ENCODE results near the gene SNTB2. TPM values are rescaled to one million over a fixed set of nuclear protein-coding genes. Genes with fewer than 3 reads are reported as not detected.

SNTB2 gene
- total RNA-seq, 1 donor from 2014 or later = 12.3 TPM

DNA sequence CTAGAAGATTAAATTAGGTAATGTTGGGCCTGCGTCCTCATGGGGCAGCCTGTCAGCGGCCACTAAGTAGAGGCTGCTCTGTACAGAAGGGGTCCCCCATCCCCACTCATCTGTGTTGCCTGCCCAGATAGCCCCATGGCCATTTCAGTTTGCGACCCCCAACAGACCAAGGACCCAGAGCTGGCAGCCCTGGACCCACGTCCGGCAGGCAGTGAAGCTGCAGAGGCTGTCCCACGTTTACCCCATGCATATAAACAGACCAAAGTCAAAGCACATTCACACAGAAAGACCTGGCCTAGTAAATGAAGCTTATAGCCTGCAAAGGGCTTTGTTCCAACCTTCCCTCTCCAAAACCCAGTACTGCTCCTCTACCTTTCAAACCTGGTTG is 138.8 kb downstream of the SNTB2 start:
- DNase-seq (no peak), ATAC-seq (ENCODE audit: poor library complexity) (no peak)
- intact Hi-C loops (cut with DNase I) = no loop called here

DNA sequence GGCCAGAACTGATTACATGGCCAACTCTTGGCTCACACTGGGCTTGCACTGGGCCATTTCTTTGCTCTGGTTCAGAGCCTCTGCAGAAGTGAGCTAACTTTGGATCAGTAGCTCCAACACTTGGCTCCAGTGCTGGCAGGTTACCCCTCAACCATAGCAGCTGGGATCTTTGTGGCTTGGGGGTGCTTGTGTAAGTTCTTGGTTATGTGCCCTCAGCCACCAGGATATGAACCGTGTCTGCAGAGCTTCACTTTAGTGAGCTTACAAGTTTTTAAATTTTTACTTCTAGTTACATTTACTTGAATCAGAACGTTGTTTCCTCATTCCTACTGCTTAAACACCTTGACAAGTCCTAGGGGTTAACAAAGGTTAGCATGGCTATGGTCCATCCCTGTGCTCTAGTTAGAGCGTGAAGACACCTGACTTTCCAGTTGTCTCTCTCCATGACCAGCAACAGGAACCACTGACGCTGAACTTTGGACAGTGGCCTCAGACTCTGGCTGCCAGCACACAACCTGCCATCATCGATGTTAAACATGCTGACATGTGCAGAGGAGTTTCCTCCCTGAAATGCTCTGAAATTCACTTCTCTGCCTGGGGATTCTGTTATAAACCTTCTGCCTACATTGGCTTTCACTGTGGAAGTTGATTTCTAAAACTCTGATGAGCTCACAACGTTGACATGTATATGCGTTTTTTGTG is 139.4 kb downstream of the SNTB2 start:
- intact Hi-C loops (cut with DNase I) = no loop called here
- DNase-seq = no peak
- ATAC-seq (ENCODE audit: poor library complexity) = no peak

DNA sequence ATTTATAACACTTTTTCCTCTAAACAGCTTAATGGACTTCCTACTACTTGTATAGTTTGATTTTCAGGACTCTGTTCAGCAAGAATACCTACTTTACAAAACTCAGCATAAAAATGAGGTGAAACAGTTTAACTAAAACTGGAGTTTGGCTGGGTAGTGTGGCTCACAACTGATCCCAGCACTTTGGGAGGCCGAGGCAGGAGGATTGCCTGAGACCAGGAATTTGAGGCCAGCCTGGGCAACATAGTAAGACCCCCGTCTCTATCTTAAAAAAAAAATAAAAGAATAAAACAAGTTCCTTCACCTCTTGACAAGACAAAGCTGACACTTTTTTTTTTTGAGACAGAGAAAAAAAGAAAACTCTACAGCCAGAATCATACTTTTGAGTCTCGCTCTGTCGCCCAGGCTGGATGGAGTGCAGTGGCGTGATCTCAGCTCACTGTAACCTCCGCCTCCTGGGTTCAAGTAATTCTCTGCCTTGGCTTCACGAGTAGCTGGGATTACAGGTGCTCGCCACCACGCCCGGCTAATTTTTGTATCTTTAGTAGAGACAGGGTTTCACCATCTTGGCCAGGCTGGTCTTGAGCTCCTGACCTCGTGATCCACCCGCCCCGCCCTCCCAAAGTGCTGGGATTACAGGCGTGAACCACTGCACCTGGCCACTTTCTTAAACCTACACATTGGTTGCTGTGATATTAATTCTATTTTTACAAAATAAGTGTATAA is 140.8 kb downstream of the SNTB2 start:
- intact Hi-C loops (cut with DNase I) = no loop called here
- ATAC-seq (ENCODE audit: poor library complexity) (no peak), DNase-seq (peak; percentile 27)

DNA sequence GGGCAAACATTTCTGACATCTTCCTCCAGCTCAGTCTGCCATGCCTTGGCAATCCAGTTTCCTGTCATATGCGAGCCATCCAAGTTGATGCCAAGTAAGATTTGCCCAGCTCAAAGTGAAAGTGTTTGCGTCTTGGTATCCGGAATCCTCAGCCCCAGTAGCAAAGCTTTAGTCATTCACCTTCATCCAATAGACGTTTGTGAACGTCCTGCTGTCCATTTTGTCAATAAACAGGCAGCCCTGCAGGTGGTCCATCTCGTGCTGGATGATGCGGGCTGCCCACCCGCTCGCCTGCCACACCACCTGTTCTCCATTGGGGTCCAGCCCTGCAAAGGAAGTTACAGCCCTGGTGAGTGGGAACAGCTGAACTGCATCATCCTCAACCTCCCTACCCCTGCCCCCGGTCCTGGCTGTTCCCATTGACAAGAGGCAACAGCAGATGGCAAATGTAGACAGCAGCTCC is 141.9 kb downstream of the SNTB2 start:
- intact Hi-C loops (cut with DNase I) = no loop called here
- peak; percentile 33 for DNase-seq
- no peak for ATAC-seq (ENCODE audit: poor library complexity)

DNA sequence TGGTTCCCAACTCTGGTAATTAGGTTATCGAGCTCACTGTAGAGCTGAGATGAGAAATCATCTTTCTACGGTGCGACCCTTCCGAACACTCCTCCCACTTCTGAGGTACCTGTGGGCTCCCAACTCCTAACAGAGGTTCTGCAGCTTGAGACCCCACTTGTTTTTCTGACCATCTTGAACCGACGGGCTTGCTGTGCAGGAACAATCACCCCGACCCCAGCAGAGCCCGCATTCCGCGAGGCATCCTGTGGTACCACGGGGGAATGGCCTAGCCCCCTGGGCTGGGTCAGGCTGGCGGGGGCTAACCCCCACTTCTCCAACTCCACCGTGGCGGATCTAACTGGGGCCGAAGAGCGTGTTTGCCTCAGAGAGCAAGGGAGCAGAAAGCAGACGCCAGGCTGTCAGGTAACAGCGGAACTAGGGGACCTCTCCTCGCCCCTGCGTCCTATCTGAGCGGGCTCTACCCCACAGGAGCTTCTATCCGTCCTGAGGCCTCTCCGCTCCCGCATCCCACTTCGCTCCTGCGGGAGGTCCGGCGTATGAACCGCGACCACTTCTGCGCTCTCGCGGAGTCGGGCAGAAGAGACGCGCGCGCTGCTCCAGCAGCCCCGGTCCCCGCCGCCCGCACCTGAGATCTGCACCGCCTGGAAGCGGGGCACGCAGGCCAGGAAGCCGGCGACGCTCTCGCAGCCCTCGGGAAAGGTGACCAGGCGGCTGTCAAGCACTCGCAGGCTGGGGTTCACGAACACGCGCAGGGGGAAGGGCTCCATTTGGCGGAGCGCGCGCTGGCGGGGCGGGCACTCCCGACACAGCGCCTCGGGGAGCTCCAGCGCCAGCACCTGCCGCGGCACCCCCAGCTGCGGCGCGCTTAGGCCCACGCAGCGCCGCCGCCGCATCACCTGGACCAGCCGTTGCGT is 142.7 kb downstream of the SNTB2 start:
- ATAC-seq (ENCODE audit: poor library complexity) (peak; percentile 42), DNase-seq (peak; percentile 54)
- intact Hi-C loops (cut with DNase I) = no loop called here

DNA sequence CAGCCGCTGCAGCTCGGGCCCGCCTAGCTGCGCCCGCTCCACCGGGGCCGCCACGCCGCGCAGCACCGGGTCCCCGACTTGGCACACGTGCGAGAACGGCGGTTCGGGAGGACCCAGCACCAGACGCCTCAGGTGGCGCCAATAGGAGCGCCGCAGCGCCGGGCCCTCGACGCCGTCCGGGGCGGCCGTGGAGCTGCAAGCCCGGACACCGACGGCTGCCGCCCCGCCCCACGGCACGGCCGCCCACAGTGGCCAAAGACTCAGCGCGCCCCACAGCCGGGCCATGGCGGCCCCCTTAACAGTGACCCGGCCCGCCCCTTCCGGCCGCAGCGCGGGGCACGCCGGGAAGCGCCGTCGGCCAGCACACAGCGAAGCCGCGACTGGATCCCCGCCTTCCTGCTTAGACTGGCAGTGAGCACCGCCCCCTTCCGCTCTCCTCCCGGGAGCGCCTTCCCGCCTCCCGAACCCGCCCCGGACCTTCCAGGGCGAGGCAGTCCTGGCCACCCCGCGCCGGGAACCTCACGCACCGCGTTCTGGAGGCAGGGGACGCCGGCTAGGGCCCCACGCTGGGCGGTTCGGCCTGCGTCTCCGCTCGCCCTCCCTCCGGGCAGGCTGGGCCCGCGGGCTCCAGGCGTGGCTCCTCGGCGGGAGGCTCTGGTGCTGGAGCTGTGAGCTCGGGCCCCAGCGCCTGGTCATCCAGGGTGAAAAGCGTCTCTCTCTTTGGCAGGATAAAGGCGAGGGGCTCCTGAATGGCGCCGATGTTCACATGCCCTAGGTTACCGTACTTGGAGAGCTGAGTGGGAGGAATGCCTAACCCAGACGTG is 143.5 kb downstream of the SNTB2 start, which contains the start of gene PDF:
Gene PDF (minus strand): TSS at position 303 of the 824 bp plus-strand sequence. CDS start 18 bp downstream, at position 285.
- intact Hi-C loops (cut with DNase I) = no loop called here

DNA sequence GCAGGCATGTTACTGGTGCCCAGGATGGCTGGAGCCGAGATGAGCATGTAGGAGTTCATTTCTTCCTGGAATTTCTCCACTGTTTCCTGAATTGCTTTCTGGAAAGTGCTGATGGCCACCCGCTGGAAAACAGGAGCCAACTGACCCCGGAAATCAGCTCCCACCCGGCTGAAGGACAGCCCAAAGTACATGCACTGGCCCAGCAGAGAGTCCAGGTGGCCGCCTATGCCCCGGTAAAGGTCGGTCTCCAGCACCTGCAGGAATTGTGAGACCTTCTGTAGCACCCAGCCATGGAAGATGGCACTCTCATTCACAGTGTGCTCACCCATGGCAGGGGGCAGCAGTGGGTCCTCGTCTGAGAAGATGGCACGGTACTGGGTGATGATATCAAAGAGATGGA is 147.7 kb downstream of the SNTB2 start:
- intact Hi-C loops (cut with DNase I) = no loop called here
- ATAC-seq (ENCODE audit: poor library complexity) (no peak), DNase-seq (no peak)

More for the DNA sequence above, 143.5 kb downstream of the SNTB2 start, which contains the start of gene PDF:
- DNase-seq (peak; percentile 96), ATAC-seq (ENCODE audit: poor library complexity) (peak; percentile 99)

DNA sequence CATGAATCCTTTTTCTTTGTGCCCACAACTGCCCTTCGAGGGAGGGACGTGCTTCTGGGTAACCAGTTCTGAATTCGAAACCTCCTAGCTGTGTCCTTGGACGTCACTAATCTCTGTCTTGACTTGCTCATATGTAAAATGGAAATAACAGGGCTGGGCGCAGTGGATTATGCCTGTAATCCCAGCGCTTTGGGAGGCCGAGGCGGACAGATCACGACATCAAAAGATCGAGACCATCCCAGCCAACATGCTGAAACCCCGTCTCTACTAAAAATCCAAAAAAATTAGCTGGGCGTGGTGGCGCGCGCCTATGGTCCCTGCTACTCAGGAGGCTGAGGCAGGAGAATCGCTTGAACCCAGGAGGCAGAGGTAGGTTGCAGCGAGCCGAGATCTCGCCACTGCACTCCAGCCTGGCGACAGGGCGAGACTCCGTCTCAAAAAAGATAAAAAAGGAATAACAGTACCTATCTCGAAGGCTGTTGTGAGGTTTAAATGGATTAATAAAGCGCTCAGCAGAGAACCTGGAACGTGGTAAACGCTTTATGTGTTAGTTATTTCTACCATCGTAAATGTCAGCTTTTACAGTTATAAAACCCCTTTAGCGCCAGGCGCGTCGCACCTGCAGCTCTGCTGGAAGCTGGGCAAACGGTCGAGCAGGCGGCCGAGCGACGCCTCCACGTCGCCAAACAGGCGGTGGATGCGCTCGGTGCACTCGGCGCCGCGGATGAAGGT is 151.8 kb downstream of the SNTB2 start:
- DNase-seq (no peak), ATAC-seq (ENCODE audit: poor library complexity) (no peak)
- intact Hi-C loops (cut with DNase I) = no loop called here

DNA sequence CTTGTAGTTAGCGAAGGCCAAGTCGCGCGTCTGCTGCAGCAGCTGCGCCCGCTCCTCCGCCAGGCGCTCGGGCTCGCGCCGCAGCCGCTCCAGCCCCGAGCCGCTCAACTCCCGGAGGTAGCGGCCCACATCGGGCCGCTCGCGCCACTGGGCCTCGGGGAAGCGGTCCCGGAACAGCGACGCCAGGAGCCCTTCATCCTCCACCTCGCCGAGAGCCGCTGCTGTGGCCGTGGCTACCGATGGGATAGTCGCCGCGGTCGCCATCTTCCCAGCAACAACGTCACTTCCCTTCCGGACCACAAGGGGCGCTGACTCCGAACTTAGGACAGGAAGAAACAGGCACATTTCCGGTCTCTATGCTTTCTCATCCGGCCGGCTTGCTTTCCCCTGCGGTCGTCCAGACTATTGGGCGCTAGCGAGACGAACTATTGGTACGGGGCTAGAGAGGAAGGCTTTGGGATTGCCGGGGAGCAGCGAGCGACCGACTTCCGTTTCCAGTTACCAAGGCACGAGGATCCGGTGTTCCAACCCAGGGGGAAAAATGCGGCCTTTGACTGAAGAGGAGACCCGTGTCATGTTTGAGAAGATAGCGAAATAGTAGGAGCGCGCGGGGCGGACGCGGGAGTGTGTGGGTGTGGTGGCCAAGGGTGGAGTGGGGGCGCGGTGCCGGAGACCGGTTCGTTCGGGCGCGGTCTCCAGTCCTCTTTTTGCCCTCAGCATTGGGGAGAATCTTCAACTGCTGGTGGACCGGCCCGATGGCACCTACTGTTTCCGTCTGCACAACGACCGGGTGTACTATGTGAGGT is 152.5 kb downstream of the SNTB2 start, which contains the start of the genes COG8 and NIP7:
Gene COG8 (minus strand): TSS at position 276 of the 806 bp plus-strand sequence. CDS start 12 bp downstream, at position 264.
Gene NIP7 (plus strand): TSS at position 484 of the 806 bp plus-strand sequence. CDS start 58 bp downstream, at position 542.
- peak; percentile 99 for ATAC-seq (ENCODE audit: poor library complexity)
- intact Hi-C loops (cut with DNase I) = no loop called here
- DNase-seq = peak; percentile 97

DNA sequence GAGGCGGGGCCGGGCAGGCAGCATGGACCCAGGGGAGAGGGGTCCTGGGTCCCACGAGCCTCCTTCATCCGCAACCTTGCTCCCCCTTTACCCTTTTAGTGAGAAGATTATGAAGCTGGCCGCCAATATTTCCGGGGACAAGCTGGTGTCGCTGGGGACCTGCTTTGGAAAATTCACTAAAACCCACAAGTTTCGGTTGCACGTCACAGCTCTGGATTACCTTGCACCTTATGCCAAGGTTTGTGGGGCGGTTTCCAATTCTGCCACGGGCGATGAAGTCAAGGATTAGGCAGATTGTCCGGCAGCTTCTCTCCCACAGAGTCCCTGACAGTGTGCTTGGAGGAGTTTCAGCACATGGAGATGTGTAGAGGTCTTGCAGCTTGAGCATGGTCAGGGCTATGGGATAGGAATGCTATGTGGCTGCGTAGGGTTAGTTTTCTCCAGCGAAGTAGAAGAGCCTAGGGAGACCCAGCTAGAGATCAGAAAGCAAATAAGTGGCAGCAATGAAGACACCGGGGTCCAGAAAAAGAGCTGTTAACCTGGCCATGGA is 153.2 kb downstream of the SNTB2 start:
- intact Hi-C loops (cut with DNase I) = no loop called here
- DNase-seq (no peak), ATAC-seq (ENCODE audit: poor library complexity) (no peak)

DNA sequence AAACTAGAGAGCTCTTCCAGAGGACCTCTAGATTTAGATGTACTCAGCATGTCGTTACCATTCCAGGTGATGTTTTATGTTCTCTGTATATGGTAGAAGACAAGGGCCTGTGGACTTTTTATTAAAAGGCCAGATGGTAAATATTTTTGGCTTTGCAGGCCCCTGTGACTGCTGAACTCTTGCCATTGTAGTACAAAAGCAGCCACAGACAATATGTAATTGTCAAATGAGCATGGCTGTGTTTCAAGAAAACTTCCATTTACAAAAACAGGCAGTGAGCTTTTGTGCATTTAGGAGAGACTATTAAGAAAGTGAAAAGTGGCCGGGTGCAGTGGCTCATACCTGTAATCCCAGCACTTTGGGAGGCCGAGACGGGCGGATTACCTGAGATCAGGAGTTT is 157.2 kb downstream of the SNTB2 start:
- no peak for DNase-seq
- no peak for ATAC-seq (ENCODE audit: poor library complexity)
- intact Hi-C loops (cut with DNase I) = no loop called here

DNA sequence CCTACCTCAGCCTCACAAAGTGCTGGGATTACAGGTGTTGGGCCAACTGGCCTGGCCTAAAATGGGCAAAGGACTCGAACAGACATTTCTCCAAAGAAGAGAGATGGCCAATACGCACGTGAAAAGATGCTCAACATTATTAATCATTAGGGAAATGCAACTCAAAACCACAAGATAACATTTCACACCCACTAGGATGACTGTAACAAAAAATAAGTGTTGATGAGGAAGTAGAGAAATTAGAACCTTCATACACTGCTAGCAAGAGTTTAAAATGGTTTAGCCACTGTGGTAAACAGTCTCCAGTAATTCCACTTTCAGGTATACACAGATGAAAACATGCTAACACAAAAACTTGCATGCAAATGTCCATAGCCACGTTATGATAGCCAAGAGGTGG is 159.0 kb downstream of the SNTB2 start:
- no peak for ATAC-seq (ENCODE audit: poor library complexity)
- intact Hi-C loops (cut with DNase I) = no loop called here

DNA sequence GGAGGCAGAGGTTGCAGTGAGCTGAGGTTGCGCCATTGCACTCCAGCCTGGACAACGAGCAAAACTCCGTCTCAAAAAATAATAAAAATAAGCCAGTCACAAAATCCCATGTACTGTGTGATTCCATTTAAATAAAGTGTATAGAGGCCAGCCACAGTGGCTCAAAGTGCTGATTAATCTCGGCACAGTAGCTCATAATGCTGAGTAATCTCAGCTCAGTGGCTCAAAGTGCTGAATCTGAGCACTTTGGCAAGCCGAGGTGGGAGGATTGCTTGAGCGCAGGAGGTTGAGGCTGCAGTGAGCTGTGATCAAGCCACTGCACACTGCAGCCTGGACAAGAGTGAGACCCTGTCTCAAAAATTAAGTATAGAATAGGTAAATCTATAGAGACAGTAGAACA is 159.7 kb downstream of the SNTB2 start:
- intact Hi-C loops (cut with DNase I) = no loop called here
- ATAC-seq (ENCODE audit: poor library complexity) (no peak), DNase-seq (no peak)

More for the DNA sequence above, 159.0 kb downstream of the SNTB2 start:
- DNase-seq = no peak

DNA sequence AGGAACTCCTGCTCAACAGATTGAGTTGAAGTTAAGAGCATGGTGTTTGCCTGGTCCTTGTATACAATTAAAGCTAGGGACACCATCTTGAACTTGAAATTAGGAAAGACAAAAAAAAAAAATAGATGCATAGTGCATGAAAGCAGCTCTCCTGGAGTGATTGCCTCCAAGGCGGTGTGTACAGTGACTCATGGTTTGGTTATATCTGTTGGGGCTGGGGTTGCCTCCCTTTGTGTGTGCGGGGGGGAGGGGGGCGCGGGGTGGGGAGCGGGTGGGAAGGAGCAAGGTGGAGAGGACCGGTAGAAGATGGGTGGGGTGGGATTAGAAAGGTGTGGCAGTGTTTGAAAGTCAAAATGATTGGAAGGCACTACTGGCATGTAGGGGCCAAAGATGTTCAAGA is 161.3 kb downstream of the SNTB2 start:
- intact Hi-C loops (cut with DNase I) = no loop called here
- DNase-seq = no peak
- no peak for ATAC-seq (ENCODE audit: poor library complexity)

DNA sequence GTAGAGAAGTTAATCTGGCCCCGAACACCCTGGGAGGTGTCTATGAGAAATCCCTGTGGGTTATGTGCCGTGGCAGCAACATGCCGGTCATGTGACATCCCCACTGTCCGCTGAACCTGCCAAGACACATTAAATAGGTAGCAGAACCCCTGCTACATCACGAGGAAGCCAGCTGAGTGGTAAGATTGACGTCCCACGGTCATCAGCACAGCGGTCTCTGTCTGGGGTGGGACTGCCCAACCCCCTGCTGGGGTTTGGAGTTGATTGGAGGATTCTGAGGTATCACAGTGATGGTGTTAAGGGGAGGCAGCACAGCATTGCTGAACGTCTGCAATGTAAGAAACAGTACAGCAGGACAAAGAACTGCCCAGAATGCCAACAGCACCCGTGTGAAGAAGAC is 162.6 kb downstream of the SNTB2 start:
- DNase-seq (no peak), ATAC-seq (ENCODE audit: poor library complexity) (no peak)
- intact Hi-C loops (cut with DNase I) = no loop called here

DNA sequence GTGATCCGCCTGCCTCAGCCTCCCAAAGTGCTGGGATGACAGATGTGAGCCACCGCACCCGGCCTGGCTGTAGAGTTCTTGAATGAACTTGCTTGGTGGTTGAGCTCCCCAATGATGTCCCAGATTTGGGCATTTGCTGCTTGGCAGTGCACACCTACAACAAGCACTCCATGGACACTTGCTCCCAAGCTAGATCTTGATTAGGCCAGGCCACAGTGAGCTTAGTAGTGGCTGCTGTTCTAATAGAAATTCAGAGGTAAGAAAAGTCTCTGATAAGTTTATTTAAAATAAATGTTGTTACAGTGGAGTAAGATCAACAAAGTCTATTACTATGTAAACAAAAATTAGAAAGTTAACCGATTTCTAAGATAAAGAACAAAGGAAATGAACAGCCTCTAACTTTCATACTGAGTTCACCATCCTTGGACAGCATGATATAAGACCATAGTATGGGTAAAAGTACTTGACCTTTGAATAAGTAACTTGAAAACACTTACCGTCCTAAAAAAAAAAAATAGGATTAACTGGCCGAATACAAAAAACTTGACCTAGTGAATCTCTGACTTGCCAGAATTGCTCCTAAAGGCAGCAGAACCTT is 163.7 kb downstream of the SNTB2 start:
- intact Hi-C loops (cut with DNase I) = no loop called here
- ATAC-seq (ENCODE audit: poor library complexity) (no peak), DNase-seq (no peak)
